Stimulated activated CD4-positive, alpha-beta T cell treated with anti-CD3 and anti-CD28 coated beads, TNF-alpha, amount 100 ng/mL, for 24 hours (primary cell): Measurements from ENCODE around the gene POMGNT1.

Experiments used
- DNase-seq, 3 experiments: peaks; one replicate each; pipeline ENCODE4 v3.0.0-alpha.2; 2020; ENCODE audit warnings: low read depth in 3 of 3

Gene POMGNT1

DNA sequence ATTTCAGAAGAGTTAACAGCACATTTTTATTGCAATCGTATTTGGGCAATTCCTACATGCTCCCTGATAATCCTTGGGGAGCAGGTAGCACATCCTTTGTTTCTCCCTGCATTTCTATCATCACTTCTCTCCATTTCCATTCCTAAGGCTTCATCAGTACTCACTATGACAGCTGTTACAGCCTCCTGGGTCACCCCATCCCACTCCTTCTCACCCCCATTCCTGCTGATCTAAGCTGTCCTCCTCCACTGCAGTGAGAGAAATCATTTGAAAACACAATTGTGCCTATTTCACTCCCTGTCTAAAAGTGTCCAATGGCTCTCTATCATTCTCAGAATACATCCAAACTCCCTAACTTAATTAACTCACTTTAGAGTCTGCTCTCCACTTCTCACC, 40.3 kb downstream of the POMGNT1 start:
- no peak for DNase-seq

DNA sequence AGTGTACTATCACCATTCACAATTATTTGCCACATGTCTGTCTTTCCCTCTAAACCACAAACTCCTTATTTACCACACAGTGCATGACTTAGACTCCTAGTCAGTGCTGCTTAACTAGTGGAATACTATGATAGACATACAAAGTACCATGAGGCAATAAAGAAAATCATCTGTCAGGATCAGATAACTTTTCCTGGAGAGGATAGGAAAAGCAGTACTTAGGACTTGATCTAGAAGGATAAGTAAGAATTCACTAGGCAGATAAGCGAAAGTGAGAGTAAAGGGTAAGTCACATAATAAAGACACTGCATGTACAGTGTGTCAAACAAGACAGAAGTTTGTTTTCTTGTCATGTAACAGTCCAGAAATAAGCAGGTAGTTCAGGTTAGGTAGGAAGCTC, 44.5 kb downstream of the POMGNT1 start:
- no peak for DNase-seq

DNA sequence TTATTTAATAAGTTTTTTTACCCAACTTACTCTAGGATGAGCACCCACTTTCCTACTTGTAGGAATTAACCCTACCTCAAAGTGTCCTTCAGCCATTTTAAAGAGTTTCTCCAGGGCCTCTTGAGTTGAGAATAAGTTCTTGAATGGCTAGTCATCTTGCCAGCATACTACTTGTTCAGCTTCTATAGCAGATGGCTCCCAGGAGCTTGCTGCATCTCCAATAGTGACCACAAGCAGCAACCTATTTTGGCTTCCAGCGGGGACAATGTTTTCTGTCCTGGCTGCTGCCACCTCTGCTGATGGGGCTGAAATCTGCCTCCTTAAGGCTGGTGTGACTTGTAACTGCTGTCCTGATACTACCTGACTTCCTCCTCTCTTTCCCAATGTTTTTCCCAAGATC, 45.0 kb downstream of the POMGNT1 start:
- no peak for DNase-seq

DNA sequence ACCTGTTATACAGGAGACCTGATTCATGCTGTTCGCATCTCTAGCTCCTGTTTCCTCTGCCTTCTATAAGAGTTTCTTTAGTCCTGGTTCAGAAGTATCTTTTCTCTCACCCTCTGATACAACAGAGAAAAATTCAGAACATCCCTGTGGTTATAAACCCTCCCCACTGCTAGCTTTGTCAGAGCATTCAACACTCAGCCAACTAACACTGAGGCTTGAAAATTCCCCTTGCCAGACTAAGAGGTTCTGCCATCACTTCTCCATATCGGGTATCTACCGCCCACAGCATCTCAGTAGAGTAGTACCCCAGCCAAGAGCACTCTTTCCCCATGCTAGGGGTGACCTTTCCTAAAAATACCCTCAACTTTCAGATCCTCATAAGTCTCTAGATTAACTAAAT, 46.2 kb downstream of the POMGNT1 start:
- DNase-seq = no peak

DNA sequence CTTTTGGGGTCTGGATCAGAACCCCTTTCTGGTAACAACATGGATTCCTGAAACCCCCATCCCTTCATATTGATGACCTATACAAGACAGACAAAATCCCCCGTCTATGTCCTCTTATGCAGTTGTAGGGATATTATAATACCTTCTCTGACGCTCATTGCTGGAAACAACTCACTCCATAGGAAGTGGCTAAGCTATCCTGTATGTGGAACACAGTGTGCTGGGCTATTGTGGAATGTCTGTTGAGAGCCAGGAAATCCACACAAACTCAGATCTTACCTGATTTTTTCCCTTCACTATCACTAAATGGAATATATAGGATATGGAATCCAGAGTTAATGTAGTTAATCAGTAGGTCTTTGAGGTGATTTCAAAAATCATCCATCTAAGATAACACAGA, 48.1 kb downstream of the POMGNT1 start:
- DNase-seq = no peak

DNA sequence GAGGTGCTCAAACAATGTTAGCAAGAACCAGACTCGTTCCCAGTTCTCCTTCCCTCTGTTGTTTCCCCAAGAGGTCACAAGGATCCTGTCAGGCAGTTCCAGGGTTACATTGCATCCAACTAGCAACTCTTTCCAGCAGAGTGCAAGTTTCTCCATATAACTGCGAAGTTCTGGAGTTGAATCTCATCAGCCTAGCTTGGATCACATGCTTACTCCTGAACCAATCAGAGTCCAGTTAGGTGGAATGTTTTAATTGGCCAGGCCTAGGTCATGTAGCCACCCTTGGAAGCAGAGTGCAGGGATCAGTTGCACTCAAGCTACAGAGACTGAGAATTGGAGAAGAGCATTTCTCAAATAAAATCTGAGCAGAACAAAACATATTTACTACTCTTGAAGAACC, 49.9 kb downstream of the POMGNT1 start:
- DNase-seq = no peak
